HUES6 (cell line): ENCODE results near the gene ESR2.

Experiments used
- H3K27ac ChIP-seq: 2 replicates; pipeline ENCODE4 v1.7.0; 2013; ENCODE audit warnings: low read depth, mild to moderate bottlenecking, low read length, inconsistent platforms
- H3K27me3 ChIP-seq: 2 replicates; pipeline ENCODE4 v1.6.1; 2013; ENCODE audit warnings: low read length; ENCODE audit not compliant: control insufficient read depth, insufficient read depth
- H3K36me3 ChIP-seq: 2 replicates; pipeline ENCODE4 v1.6.1; 2013; ENCODE audit warnings: low read length; ENCODE audit not compliant: control insufficient read depth, insufficient read depth
- H3K4me1 ChIP-seq: 2 replicates; pipeline ENCODE4 v1.6.1; 2013; ENCODE audit warnings: low read length; ENCODE audit not compliant: control insufficient read depth, insufficient read depth
- H3K4me3 ChIP-seq: 2 replicates; pipeline ENCODE4 v1.5.1; 2013; ENCODE audit warnings: low read depth, low read length
- H3K9ac ChIP-seq: one replicate; pipeline ENCODE4 v1.6.1; 2013; ENCODE audit warnings: mild to moderate bottlenecking, low read length
- H3K9me3 ChIP-seq: 2 replicates; pipeline ENCODE4 v1.6.1; 2013; ENCODE audit warnings: low read depth, low read length; ENCODE audit not compliant: control insufficient read depth, insufficient read depth

Gene ESR2

GRCh38 chr14:64303471-64303917 lies 9.3 kb upstream of the ESR2 start:
- Histone ChIP-seq H3K27ac (no peak overlapping the region), H3K27me3 (no peaks in the 10 kb centered on the region), H3K36me3 (no peaks in the 10 kb centered on the region), H3K4me3 (no peak overlapping the region), H3K9ac (no peak overlapping the region), H3K4me1 (no peaks in the 10 kb centered on the region), H3K9me3 (no peaks in the 10 kb centered on the region)

- H3K27me3 ChIP-seq = peaks cover 24% of the 10 kb centered on the region
- H3K36me3 ChIP-seq = no peaks in the 10 kb centered on the region
- no peaks in the 10 kb centered on the region for H3K9me3 ChIP-seq
- peaks cover 6% of the 10 kb centered on the region for H3K4me1 ChIP-seq
- H3K4me3 ChIP-seq = no peak overlapping the region
- H3K27ac ChIP-seq = no peak overlapping the region
- no peak overlapping the region for H3K9ac ChIP-seq
Measured at GRCh38 chr14:64298773-64299172, 4.6 kb upstream of the ESR2 start.

DNA sequence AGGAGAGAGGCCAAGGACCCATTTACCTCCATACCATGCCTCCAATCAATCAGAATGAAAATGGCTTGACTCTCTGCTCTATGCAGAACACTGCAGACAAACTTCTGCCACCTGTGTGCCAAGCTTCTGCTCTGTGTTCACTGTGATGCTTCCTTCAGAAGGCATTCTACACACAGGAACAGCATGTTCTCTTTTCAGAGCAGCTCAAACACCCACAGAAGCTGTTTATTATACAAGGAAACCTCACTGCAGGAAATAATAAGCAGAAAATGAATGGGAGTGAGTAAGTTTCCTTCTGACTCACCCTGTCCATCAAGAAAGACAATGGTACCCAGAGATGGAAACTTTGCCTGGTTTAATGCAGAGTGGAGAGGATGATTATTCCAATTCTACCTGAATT lies 2.4 kb upstream of the ESR2 start:
- no peak overlapping the region for H3K9ac ChIP-seq
- H3K27me3 ChIP-seq = peaks cover 44% of the 10 kb centered on the region
- H3K36me3 ChIP-seq = no peaks in the 10 kb centered on the region
- H3K4me1 ChIP-seq = peaks cover 10% of the 10 kb centered on the region
- no peak overlapping the region for H3K27ac ChIP-seq
- no peaks in the 10 kb centered on the region for H3K9me3 ChIP-seq
- H3K4me3 ChIP-seq = no peak overlapping the region

DNA sequence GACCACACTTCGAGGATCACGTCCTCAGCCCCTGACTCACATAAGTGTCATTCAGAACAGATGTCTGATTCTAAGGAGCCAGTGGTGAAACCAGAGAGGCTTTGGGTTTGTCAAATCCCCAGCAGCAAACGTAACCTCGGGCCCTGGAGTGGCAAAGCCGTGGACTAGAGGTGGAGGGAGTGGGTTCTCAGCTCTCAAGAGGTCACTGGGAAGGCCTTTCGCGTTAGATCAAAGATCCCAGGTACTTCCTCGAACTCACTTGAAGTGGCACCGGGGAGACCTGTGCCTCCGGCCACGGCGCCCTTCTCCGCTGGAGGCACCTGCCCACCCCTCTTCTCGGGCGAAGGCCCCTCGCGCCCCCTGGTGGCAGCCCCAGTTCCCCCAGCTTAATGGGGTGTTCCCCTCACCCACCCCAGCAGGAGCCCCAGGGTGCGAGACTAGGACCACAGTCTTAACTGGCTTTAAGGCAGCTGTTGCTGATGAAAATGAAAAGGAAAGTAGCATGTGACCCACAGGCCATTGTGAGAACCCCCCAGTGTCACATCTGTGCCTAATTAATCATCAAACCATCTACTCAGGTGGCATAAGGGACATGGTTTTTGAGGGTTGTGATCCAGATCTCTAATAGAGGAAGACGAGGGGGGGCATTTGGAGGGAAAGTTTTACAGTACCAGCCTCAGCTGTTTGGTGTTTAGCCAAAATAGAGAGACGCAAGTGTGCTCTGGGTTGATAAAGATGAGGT lies 672 bp upstream of the ESR2 start:
- H3K4me3 ChIP-seq = peak overlapping the region; percentile 68
- H3K9me3 ChIP-seq = no peaks in the 10 kb centered on the region

DNA sequence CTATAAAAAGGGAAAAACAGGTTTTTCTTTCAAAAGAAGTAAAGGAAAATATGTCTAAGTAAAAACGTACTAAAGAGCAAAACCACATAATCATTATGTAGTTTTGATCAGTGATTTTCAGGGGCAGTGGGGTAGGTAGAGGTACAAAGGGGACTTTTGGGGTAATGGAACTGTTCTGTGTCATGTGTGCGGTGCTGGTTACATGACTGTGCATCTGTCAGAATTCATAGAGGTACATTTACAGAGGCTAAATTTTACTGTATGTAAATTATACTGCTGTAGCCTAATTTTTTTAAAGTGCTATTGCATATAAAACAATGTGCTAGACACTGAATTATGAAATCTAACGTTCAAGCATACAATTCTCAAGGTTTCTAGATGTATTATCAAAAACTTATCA lies 2.0 kb downstream of the ESR2 start:
- Histone ChIP-seq H3K9ac (no peak overlapping the region), H3K4me1 (peaks cover 10% of the 10 kb centered on the region), H3K27me3 (peaks cover 43% of the 10 kb centered on the region), H3K4me3 (no peak overlapping the region), H3K9me3 (no peaks in the 10 kb centered on the region), H3K27ac (no peak overlapping the region), H3K36me3 (no peaks in the 10 kb centered on the region)

More for the DNA sequence above, 672 bp upstream of the ESR2 start:
- Histone ChIP-seq H3K27me3 (peaks cover 44% of the 10 kb centered on the region), H3K9ac (no peak overlapping the region), H3K4me1 (peaks cover 10% of the 10 kb centered on the region), H3K27ac (no peak overlapping the region), H3K36me3 (no peaks in the 10 kb centered on the region)

DNA sequence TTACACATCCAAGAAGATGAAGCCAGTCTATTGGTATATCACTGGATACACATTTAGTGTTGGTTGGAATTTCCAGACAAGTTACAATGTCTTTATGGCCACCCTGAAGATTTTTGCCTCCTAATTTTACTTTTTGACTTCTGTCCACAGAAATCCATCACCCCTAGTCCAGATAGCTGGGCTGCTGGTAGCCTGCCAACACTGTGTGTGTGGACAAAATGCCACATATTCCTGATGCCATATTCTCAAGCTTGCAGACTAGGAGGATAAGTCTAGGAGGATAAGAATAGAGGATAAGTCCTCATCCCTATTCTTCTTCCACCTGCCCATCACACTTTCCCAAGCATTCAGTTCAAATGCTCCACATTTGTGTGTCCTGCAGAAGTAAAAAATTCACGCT lies 4.6 kb downstream of the ESR2 start:
- Histone ChIP-seq H3K9me3 (no peaks in the 10 kb centered on the region), H3K4me1 (peaks cover 8% of the 10 kb centered on the region), H3K4me3 (no peak overlapping the region), H3K9ac (no peak overlapping the region), H3K27ac (no peak overlapping the region), H3K36me3 (no peaks in the 10 kb centered on the region), H3K27me3 (peaks cover 28% of the 10 kb centered on the region)

DNA sequence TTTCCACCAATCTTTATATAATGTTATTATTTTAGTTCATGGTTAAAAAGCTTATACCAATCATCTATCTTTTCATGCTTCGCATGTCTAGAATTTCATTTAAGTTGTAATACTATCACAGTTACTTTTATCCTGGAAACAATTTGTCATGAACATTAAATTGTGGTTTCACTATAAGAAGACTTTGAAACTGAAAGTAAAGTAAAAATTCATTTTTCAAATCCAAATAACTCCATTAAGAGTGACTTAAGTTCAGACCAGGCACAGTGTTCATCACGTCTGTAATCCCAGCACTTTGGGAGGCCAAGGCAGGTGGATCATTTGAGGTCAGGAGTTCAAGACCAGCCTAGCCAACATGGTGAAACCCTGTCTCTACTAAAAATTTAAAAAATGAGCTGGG lies 12.4 kb downstream of the ESR2 start:
- H3K9ac ChIP-seq = no peak overlapping the region
- H3K4me1 ChIP-seq = peaks cover 10% of the 10 kb centered on the region; the same call in 1 of the 2 replicates
- H3K4me3 ChIP-seq = no peak overlapping the region
- H3K9me3 ChIP-seq = no peaks in the 10 kb centered on the region
- H3K36me3 ChIP-seq = no peaks in the 10 kb centered on the region
- H3K27me3 ChIP-seq = no peaks in the 10 kb centered on the region
- H3K27ac ChIP-seq = no peak overlapping the region

DNA sequence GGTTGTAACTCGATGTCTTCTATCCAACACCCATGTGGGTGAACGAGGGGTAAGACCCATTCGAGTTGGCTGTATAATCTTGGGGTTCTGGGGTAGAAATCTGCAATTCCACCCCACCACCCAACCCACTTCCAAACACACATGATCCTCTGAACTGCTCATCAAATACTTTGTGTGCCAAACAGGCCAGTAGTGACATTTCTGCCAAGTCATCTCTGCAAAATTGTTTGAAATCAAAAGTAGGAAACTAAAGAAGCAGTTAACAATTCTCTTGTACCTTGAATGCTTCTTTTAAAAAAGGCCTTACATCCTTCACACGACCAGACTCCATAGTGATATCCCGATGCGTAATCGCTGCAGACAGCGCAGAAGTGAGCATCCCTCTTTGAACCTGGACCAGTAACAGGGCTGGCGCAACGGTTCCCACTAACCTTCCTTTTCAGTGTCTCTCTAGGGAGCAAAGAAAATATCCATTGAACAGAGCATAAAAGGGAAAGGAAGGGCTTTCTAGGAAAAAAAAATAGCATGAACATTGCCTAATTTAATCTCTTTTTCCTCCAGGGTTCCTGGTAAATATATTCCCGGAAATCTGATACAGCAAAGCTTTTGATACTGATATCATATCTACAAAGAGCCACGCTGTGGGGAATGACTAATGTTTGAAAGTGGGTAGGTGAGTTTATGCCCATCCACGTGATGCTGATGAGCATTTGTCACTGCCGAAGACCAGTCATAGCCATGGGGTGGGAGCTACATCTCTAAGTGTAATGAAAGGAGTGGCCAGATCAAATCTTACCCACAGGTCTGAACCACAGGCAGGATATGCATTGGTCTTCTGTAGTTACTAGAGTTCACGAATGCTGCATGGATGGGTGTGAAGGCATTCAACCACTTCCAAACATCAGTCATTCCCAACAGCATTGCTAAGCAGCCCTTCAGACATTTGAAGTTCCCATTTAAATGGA lies 14.2 kb downstream of the ESR2 start:
- Histone ChIP-seq H3K27me3 (no peaks in the 10 kb centered on the region), H3K4me1 (peaks cover 10% of the 10 kb centered on the region; the same call in 1 of the 2 replicates), H3K36me3 (no peaks in the 10 kb centered on the region), H3K4me3 (no peak overlapping the region), H3K9ac (no peak overlapping the region), H3K27ac (no peak overlapping the region), H3K9me3 (no peaks in the 10 kb centered on the region)

DNA sequence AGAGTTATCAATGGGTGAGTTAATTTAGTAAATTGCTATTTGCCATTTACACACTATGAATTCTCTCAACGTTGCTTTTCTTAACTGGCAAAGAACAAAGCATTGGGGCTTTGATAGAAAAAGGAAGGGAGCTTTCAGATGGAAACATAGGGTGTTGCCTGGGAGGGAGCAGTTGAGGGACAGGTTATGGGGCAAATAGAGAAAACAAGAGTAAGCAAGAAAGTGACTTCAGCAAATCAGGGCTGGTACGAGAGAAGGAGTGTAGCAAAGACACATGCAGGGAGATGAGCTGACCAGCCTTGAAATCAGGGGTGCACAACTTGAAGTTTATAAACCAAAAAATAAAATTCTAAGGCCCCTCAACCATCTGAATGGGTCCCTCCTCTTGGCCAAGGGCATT lies 15.7 kb downstream of the ESR2 start:
- H3K27ac ChIP-seq = no peak overlapping the region
- no peaks in the 10 kb centered on the region for H3K36me3 ChIP-seq

GRCh38 chr14:64272019-64272418 lies 22.2 kb downstream of the ESR2 start:
- no peaks in the 10 kb centered on the region for H3K4me1 ChIP-seq
- H3K9ac ChIP-seq = no peak overlapping the region

More for the DNA sequence above, 15.7 kb downstream of the ESR2 start:
- Histone ChIP-seq H3K27me3 (no peaks in the 10 kb centered on the region), H3K4me1 (peaks cover 10% of the 10 kb centered on the region; the same call in 1 of the 2 replicates), H3K9ac (no peak overlapping the region), H3K4me3 (no peak overlapping the region), H3K9me3 (no peaks in the 10 kb centered on the region)

DNA sequence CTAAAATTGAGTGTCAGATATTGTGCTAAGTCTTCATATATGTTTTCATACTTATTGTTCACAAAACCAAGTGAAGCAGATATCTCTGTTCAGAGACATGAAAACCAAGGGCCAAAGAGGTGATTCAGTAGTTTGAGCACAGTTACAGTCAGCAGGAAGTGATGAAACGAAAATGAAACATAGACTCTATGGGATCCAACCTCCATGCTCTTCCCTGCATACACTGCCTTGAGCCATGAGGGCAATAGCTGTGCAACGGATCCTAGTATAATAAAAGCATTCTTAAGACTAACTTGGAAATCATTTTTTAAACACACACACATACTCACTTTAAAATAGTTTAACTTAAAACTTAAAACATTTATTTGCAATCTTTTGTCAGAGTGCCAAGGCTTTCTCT lies 27.9 kb downstream of the ESR2 start:
- no peak overlapping the region for H3K4me3 ChIP-seq
- no peaks in the 10 kb centered on the region for H3K9me3 ChIP-seq
- no peak overlapping the region for H3K9ac ChIP-seq
- H3K27ac ChIP-seq = no peak overlapping the region
- H3K27me3 ChIP-seq = no peaks in the 10 kb centered on the region
- H3K4me1 ChIP-seq = no peaks in the 10 kb centered on the region
- no peaks in the 10 kb centered on the region for H3K36me3 ChIP-seq

More at GRCh38 chr14:64272019-64272418, 22.2 kb downstream of the ESR2 start:
- H3K36me3 ChIP-seq = no peaks in the 10 kb centered on the region
- no peak overlapping the region for H3K4me3 ChIP-seq
- no peaks in the 10 kb centered on the region for H3K27me3 ChIP-seq
- no peaks in the 10 kb centered on the region for H3K9me3 ChIP-seq
- H3K27ac ChIP-seq = no peak overlapping the region
